ENCODE results near the gene DCLK2.

DCLK2 gene

DNA sequence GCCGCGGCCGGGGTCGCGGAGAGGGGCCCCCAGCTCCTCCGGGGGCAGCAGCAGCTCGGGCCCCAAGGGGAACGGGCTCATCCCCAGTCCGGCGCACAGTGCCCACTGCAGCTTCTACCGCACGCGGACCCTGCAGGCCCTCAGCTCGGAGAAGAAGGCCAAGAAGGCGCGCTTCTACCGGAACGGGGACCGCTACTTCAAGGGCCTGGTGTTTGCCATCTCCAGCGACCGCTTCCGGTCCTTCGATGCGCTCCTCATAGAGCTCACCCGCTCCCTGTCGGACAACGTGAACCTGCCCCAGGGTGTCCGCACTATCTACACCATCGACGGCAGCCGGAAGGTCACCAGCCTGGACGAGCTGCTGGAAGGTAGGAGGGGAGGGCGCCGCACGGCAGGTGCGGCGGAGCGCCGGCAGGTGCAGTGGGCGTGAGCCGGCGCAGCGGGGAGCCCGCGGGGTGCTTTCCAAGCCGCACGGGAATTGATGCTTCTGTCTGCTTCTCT is 886 bp downstream of the DCLK2 start:
- TF ChIP-seq POLR2A (IDR thresholded peaks at IDR 0.05; ENCODE audit: low read length), result no peak
- TF ChIP-seq GATA1 (IDR thresholded peaks at IDR 0.05; ENCODE audit: low read depth, low read length), result no peak
- DNase-seq, result peak; percentile 10 to 19

DNA sequence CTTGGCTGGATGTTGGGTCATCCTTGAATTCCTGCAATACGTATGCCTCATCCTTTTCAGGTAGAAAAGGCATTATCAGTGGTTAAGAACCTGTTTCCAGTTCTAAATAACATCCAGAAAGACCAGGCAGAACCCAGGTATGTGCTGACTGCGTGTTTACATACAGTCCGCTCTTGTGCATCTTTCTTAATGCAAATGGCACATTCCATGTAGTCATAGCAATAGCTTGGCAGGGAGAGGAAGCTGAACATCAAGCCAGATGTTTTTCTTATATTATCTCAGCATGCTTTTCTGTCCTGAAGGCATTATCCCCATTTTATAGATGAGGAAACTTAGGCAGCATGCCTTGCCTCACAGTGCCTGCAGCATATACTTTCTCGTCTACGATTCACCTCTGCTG is 2.1 kb downstream of the DCLK2 start:
- DNase-seq, result no peak

DNA sequence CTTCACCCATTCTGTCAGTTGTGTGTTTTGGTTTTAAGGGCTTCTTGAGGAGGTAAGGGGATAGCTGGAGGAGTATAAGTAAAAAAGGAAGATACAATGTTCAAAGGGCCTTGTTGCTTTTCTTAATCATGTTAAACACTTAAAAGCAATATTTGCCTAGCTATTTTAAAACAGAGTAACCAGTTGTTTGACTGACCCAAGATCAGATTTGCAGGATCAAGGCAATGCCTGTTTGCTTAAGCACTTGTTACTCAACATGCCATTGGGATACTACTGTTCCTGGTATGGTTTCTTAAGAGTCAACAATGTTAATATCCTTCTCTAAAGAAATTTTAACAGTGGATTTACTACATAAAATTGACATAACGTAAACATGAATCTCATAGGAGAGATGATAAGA is 2.6 kb downstream of the DCLK2 start:
- TF ChIP-seq POLR2A (IDR thresholded peaks at IDR 0.05; ENCODE audit: low read length) (no peak), GATA1 (IDR thresholded peaks at IDR 0.05; ENCODE audit: low read depth, low read length) (no peak)
- no peak for DNase-seq

More for the DNA sequence above, 2.1 kb downstream of the DCLK2 start:
- TF ChIP-seq GATA1 (IDR thresholded peaks at IDR 0.05; ENCODE audit: low read depth, low read length) (no peak), POLR2A (IDR thresholded peaks at IDR 0.05; ENCODE audit: low read length) (no peak)

- DNase-seq, result no peak
- no peak for TF ChIP-seq GATA1 (IDR thresholded peaks at IDR 0.05; ENCODE audit: low read depth, low read length)
- TF ChIP-seq POLR2A (IDR thresholded peaks at IDR 0.05; ENCODE audit: low read length), result no peak
These were observed 4.0 kb downstream of the DCLK2 start for GRCh38 chr4:150082241-150082640.

DNA sequence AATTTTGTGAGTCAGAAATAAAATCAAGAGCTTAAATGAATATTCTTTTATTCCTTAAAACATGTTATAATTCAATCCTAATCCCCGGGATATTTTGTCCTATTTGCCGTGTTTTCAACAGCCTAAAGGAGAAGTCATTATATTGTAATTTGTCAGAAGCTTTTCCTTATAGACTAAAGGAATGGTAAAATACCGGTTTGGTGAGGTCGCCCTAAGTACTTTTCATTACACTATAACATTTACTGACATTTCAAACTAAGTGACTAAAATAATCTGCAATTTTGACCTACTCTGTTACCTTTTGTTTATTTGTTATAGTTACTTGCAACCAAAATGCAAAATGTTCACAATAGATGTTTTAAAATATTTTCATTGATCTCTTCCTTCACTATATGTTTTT is 8.8 kb downstream of the DCLK2 start:
- no peak for DNase-seq
- no peak for TF ChIP-seq POLR2A (IDR thresholded peaks at IDR 0.05; ENCODE audit: low read length)
- no peak for TF ChIP-seq GATA1 (IDR thresholded peaks at IDR 0.05; ENCODE audit: low read depth, low read length)

- DNase-seq, result no peak
- no peak for TF ChIP-seq GATA1 (IDR thresholded peaks at IDR 0.05; ENCODE audit: low read depth, low read length)
- TF ChIP-seq POLR2A (IDR thresholded peaks at IDR 0.05; ENCODE audit: low read length), result no peak
These were observed 11.5 kb downstream of the DCLK2 start for GRCh38 chr4:150089732-150090131.

GRCh38 chr4:150090836-150091235 is 12.6 kb downstream of the DCLK2 start:
- TF ChIP-seq POLR2A (IDR thresholded peaks at IDR 0.05; ENCODE audit: low read length), result no peak
- no peak for TF ChIP-seq GATA1 (IDR thresholded peaks at IDR 0.05; ENCODE audit: low read depth, low read length)
- DNase-seq, result no peak

GRCh38 chr4:150094676-150095075 is 16.4 kb downstream of the DCLK2 start:
- TF ChIP-seq GATA1 (IDR thresholded peaks at IDR 0.05; ENCODE audit: low read depth, low read length) (no peak), POLR2A (IDR thresholded peaks at IDR 0.05; ENCODE audit: low read length) (no peak)
- no peak for DNase-seq

GRCh38 chr4:150096625-150097024 is 18.4 kb downstream of the DCLK2 start:
- TF ChIP-seq POLR2A (IDR thresholded peaks at IDR 0.05; ENCODE audit: low read length), result no peak
- TF ChIP-seq GATA1 (IDR thresholded peaks at IDR 0.05; ENCODE audit: low read depth, low read length), result no peak
- DNase-seq, result no peak

- no peak for DNase-seq
- TF ChIP-seq GATA1 (IDR thresholded peaks at IDR 0.05; ENCODE audit: low read depth, low read length), result no peak
- TF ChIP-seq POLR2A (IDR thresholded peaks at IDR 0.05; ENCODE audit: low read length), result no peak
These were observed 20.0 kb downstream of the DCLK2 start for GRCh38 chr4:150098214-150098613.

GRCh38 chr4:150104404-150105027 is 26.3 kb downstream of the DCLK2 start:
- DNase-seq, result no peak
- TF ChIP-seq POLR2A (IDR thresholded peaks at IDR 0.05; ENCODE audit: low read length) (no peak), GATA1 (IDR thresholded peaks at IDR 0.05; ENCODE audit: low read depth, low read length) (no peak)

DNA sequence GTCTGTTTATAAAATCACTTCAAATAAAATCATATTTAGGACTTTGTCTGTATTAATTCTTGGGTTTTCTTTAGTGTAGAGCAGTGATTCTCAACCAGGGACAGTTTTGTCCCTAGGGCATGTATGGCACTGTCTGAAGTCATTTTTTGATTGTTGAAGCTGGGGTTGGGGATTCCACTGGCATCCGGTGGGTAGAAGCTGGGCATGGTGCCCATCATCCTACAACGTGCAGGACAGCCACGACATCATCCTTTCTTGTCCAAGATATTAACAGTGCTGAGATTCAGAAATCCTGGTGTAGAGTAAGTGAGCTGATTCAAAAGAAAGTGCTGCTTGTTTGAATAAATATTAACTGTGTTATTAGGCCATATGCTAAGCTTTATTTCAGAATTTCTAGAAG is 28.6 kb downstream of the DCLK2 start:
- TF ChIP-seq POLR2A (IDR thresholded peaks at IDR 0.05; ENCODE audit: low read length), result no peak
- TF ChIP-seq GATA1 (IDR thresholded peaks at IDR 0.05; ENCODE audit: low read depth, low read length), result no peak
- no peak for DNase-seq

DNA sequence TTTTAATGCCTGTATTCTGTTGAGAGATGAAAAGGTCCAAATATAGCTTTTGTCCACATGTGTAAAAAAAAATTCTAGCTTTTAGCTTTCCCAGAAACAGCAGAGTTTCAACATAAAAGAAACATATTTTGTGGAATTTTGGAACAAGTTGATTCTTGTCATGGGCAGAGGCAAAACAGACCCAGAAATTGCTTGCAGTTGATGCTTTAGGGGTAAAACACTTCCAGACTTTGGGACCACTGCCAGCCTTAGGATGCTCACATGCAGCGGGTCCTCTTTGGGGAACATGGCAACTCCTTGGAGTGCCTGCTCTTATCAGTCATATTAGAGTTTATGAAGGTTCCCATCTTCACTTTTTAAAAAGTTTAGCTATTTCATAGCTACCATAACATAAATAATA is 30.4 kb downstream of the DCLK2 start:
- TF ChIP-seq GATA1 (IDR thresholded peaks at IDR 0.05; ENCODE audit: low read depth, low read length) (no peak), POLR2A (IDR thresholded peaks at IDR 0.05; ENCODE audit: low read length) (no peak)
- no peak for DNase-seq

- no peak for TF ChIP-seq POLR2A (IDR thresholded peaks at IDR 0.05; ENCODE audit: low read length)
- no peak for TF ChIP-seq GATA1 (IDR thresholded peaks at IDR 0.05; ENCODE audit: low read depth, low read length)
- no peak for DNase-seq
These were observed 36.4 kb downstream of the DCLK2 start for GRCh38 chr4:150114641-150115040.

GRCh38 chr4:150115851-150116250 is 37.6 kb downstream of the DCLK2 start:
- TF ChIP-seq POLR2A (IDR thresholded peaks at IDR 0.05; ENCODE audit: low read length) (no peak), GATA1 (IDR thresholded peaks at IDR 0.05; ENCODE audit: low read depth, low read length) (no peak)
- DNase-seq, result no peak

All from erythroblast (primary cell).